Suppressor macrophage treated with lipopolysaccharide for 4 hours (primary cell): Measurements from ENCODE around the gene CD248.

Source experiments
- DNase-seq: peaks from one replicate; pipeline ENCODE4 v3.0.0-alpha.2; 2020

Gene CD248

GRCh38 chr11:66268952-66269905, 47.6 kb downstream of the CD248 start:
- peak; percentile 44 for DNase-seq

- DNase-seq: peak; percentile 100
Measured at GRCh38 chr11:66268244-66268951, 48.4 kb downstream of the CD248 start, which contains the start of gene RAB1B. Gene RAB1B (plus strand): TSS chr11:66268639. CDS start chr11:66268680, 41 bp downstream.

GRCh38 chr11:66267379-66268243, 49.2 kb downstream of the CD248 start:
- peak; percentile 87 for DNase-seq

GRCh38 chr11:66267039-66267378, 49.8 kb downstream of the CD248 start:
- DNase-seq: no peak

- no peak for DNase-seq
Measured at GRCh38 chr11:66266378-66267038, 50.3 kb downstream of the CD248 start.

- no peak for DNase-seq
Measured at GRCh38 chr11:66265531-66266377, 51.1 kb downstream of the CD248 start.

GRCh38 chr11:66264914-66265313, 51.9 kb downstream of the CD248 start:
- DNase-seq: no peak
